HCT116 (cell line): ENCODE results near the gene ANKRD24. TPM values are rescaled to one million over a fixed set of nuclear protein-coding genes. Genes with fewer than 3 reads are reported as not detected.
A peak's percentile ranks its signal among the peaks of the same experiment; 100 is the strongest.

Experiments used
- ATAC-seq: fragments of 200-7000 bp; cut with Tn5 transposase; 2 replicates; pipeline ENCODE4 v1.9.1; 2020; ENCODE audit warnings: mild to moderate bottlenecking, moderate library complexity
- BruUV-seq: library from RNA; stranded (reverse); fragments of 400-500 nt; replicated peaks from 2 replicates; lab custom pipeline; 2021; lab: Mats Ljungman, UMichigan
- CTCF ChIA-PET: fragments of 300-600 bp; sonication (Branson Sonifier 250); formaldehyde crosslinking; loops from one replicate; lab custom pipeline; 2021; ENCODE audit warnings: antibody characterized with exemption; lab: Charles Lee
- POLR2A ChIA-PET: fragments of 300-600, 350-600 bp; sonication (Branson Sonifier 250); formaldehyde crosslinking; loops from one replicate; lab custom pipeline; 2021; ENCODE audit warnings: antibody characterized with exemption; lab: Charles Lee
- RAD21 ChIA-PET, 2 experiments: fragments of 300-600 bp; sonication (Branson Sonifier 250); formaldehyde crosslinking; loops; one replicate each; lab custom pipeline; 2023; ENCODE audit warnings: low total read pairs in 2 of 2; ENCODE audit not compliant: uncharacterized antibody in 2 of 2, unreplicated experiment in 2 of 2, low non-redundant PET in 1 of 2; lab: Charles Lee
- DNase-seq: peaks from one replicate; pipeline ENCODE4 v3.0.0-alpha.2; 2010; ENCODE audit warnings: low read depth, low spot score
- H2AFZ ChIP-seq: fragments of 200-600 bp; shearing (Covaris generic), sonication (generic); 2 replicates; pipeline ENCODE4 v1.6.1; 2017; ENCODE audit warnings: low read depth, mixed run types, mixed read lengths, antibody characterized with exemption, low read length; ENCODE audit not compliant: poor library complexity, severe bottlenecking
- H3K27ac ChIP-seq: 2 replicates; pipeline ENCODE4 v1.5.1; 2012; ENCODE audit warnings: low read depth, low read length
- H3K27me3 ChIP-seq: fragments of 200-600 bp; sonication (generic); 2 replicates; pipeline ENCODE4 v1.6.1; 2016; ENCODE audit warnings: mixed run types, low read length, mixed read lengths; ENCODE audit not compliant: insufficient read depth
- H3K36me3 ChIP-seq, 2 experiments: fragments of 200-500 bp in 1 of 2; fragments of 200-600 bp in 1 of 2; sonication (Bioruptor generic) in 1 of 2; sonication (generic) in 1 of 2; 2 replicates each; pipeline versions ENCODE4 v1.5.1 to v1.6.1; 2014 to 2016; ENCODE audit warnings: low read length in 2 of 2, inconsistent platforms in 1 of 2, mixed read lengths in 1 of 2, mixed run types in 1 of 2; ENCODE audit not compliant: insufficient read depth in 2 of 2, control insufficient read depth in 1 of 2
- H3K4me1 ChIP-seq, 2 experiments: fragments of 200-600 bp in 1 of 2; sonication (generic) in 1 of 2; 2 replicates each; pipeline versions ENCODE4 v1.5.1 to v1.6.1; 2012 to 2017; ENCODE audit warnings: low read length in 2 of 2, inconsistent platforms in 1 of 2, mild to moderate bottlenecking in 1 of 2, mixed read lengths in 1 of 2, mixed run types in 1 of 2, moderate library complexity in 1 of 2; ENCODE audit not compliant: insufficient read depth in 2 of 2, control insufficient read depth in 1 of 2
- H3K4me2 ChIP-seq: fragments of 200-600 bp; sonication (generic); 2 replicates; pipeline ENCODE4 v1.6.1; 2017; ENCODE audit warnings: mixed run types, low read length, mixed read lengths
- H3K4me3 ChIP-seq, 2 experiments: fragments of 200-600 bp in 1 of 2; sonication (generic) in 1 of 2; replicated peaks in 1 of 2; 2 replicates each; pipeline ENCODE4 v1.5.1; 2011 to 2016; ENCODE audit warnings: low read length in 2 of 2, control low read depth in 1 of 2, low read depth in 1 of 2, mild to moderate bottlenecking in 1 of 2, mixed read lengths in 1 of 2, mixed run types in 1 of 2
- H3K79me2 ChIP-seq: fragments of 200-600 bp; sonication (generic); 2 replicates; pipeline ENCODE4 v1.6.1; 2017; ENCODE audit warnings: mild to moderate bottlenecking, mixed run types, low read length, moderate library complexity, mixed read lengths; ENCODE audit not compliant: insufficient read depth
- H3K9ac ChIP-seq: fragments of 200-600 bp; sonication (generic); 2 replicates; pipeline ENCODE4 v1.6.1; 2016; ENCODE audit warnings: low read length, mixed read lengths
- H3K9me2 ChIP-seq: fragments of 200-600 bp; sonication (generic), shearing (Covaris generic); 2 replicates; pipeline ENCODE4 v1.6.1; 2017; ENCODE audit warnings: mixed run types, mild to moderate bottlenecking, moderate library complexity; ENCODE audit not compliant: insufficient read depth
- H3K9me3 ChIP-seq, 2 experiments: fragments of 200-500 bp in 1 of 2; fragments of 200-600 bp in 1 of 2; sonication (Bioruptor generic) in 1 of 2; sonication (generic) in 1 of 2; 2 replicates each; pipeline ENCODE4 v1.6.1; 2014 to 2017; ENCODE audit warnings: low read length in 2 of 2, mixed read lengths in 2 of 2, inconsistent platforms in 1 of 2, low read depth in 1 of 2, mild to moderate bottlenecking in 1 of 2, mixed run types in 1 of 2, moderate library complexity in 1 of 2; ENCODE audit not compliant: control insufficient read depth in 1 of 2, insufficient read depth in 1 of 2
- H4K20me1 ChIP-seq: fragments of 200-600 bp; sonication (generic), shearing (Covaris generic); 2 replicates; pipeline ENCODE4 v1.6.1; 2017; ENCODE audit warnings: mixed run types, mild to moderate bottlenecking, moderate library complexity; ENCODE audit not compliant: insufficient read depth
- ATF3 ChIP-seq: IDR thresholded peaks from 2 replicates; pipeline ENCODE4 v1.6.1; 2012
- CTCF ChIP-seq, 3 experiments: fragments of 200-600 bp in 1 of 3; sonication (generic) in 1 of 3; IDR thresholded peaks in 2 of 3; conservative IDR thresholded peaks in 1 of 3; 2 replicates each; pipeline ENCODE4 v1.5.1; 2012 to 2017; ENCODE audit warnings: low read depth in 2 of 3, low read length in 2 of 3, antibody characterized with exemption in 1 of 3, borderline replicate concordance in 1 of 3, control low read depth in 1 of 3, mild to moderate bottlenecking in 1 of 3, mixed read lengths in 1 of 3, mixed run types in 1 of 3, moderate library complexity in 1 of 3; ENCODE audit not compliant: insufficient read depth in 1 of 3
- EGR1 ChIP-seq: IDR thresholded peaks from 2 replicates; pipeline ENCODE4 v1.6.1; 2012; ENCODE audit warnings: low read depth
- ELF1 ChIP-seq: IDR thresholded peaks from 2 replicates; pipeline ENCODE4 v1.6.1; 2012; ENCODE audit warnings: low read depth, borderline replicate concordance
- EZH2phosphoT487 ChIP-seq: fragments of 200-600 bp; IDR thresholded peaks from 2 replicates; pipeline ENCODE4 v1.6.1; 2018; ENCODE audit warnings: antibody characterized with exemption, borderline replicate concordance
- JUND ChIP-seq: IDR thresholded peaks from 2 replicates; pipeline ENCODE4 v1.6.1; 2012
- MAX ChIP-seq: IDR thresholded peaks from 2 replicates; pipeline ENCODE4 v1.6.1; 2012
- POLR2A ChIP-seq: IDR thresholded peaks from 2 replicates; pipeline ENCODE4 v1.7.0; 2011; ENCODE audit warnings: borderline replicate concordance; ENCODE audit not compliant: insufficient read depth, insufficient read length; ENCODE audit errors: extremely low read depth
- POLR2AphosphoS5 ChIP-seq: IDR thresholded peaks from 2 replicates; pipeline ENCODE4 v1.6.1; 2011; ENCODE audit warnings: mild to moderate bottlenecking, low read depth, low read length, moderate library complexity
- RAD21 ChIP-seq: IDR thresholded peaks from 2 replicates; pipeline ENCODE4 v1.6.1; 2012; ENCODE audit warnings: low read depth, mild to moderate bottlenecking
- SIN3A ChIP-seq: IDR thresholded peaks from 2 replicates; pipeline ENCODE4 v1.6.1; 2012; ENCODE audit warnings: low read depth
- SP1 ChIP-seq: IDR thresholded peaks from 2 replicates; pipeline ENCODE4 v1.6.1; 2012; ENCODE audit warnings: low read depth
- SRF ChIP-seq: IDR thresholded peaks from 2 replicates; pipeline ENCODE4 v1.6.1; 2012; ENCODE audit warnings: low read depth
- TCF7L2 ChIP-seq: IDR thresholded peaks from 2 replicates; pipeline ENCODE4 v1.7.0; 2011; ENCODE audit warnings: borderline replicate concordance, inconsistent platforms; ENCODE audit not compliant: insufficient read depth, insufficient read length; ENCODE audit errors: extremely low read depth
- YY1 ChIP-seq: IDR thresholded peaks from 2 replicates; pipeline ENCODE4 v1.6.1; 2011; ENCODE audit warnings: low read length, low read depth, moderate library complexity, mild to moderate bottlenecking; ENCODE audit not compliant: insufficient replicate concordance; ENCODE audit errors: extremely low read depth
- ZFX ChIP-seq: fragments of 450-650 bp; IDR thresholded peaks from 2 replicates; pipeline ENCODE4 v1.6.1; 2017
- intact Hi-C: fragments of 100-400 bp; cut with micrococcal nuclease; formaldehyde crosslinking; loops from 2 replicates; pipeline ENCODE4 v1.10.0; 2022
- total RNA-seq: library from RNA; stranded (reverse); gene quantifications from one replicate; pipeline ENCODE4 v1.2.1, GENCODE V29; 2021; ENCODE audit not compliant: unreplicated experiment

The ANKRD24 gene
- total RNA-seq, 1 experiment from 2014 or later = 1.7 TPM

GRCh38 chr19:4220188-4220587, 37.7 kb downstream of the ANKRD24 start:
- Histone ChIP-seq H3K4me1 (peaks cover 11 to 23% of the 10 kb centered on the region in 2 experiments), H3K27me3 (no peaks in the 10 kb centered on the region), H4K20me1 (no peaks in the 10 kb centered on the region), H3K4me2 (peak overlapping the region; percentile 53), H3K4me3 (no peak overlapping the region), H3K9ac (no peak overlapping the region), H3K27ac (no peak overlapping the region), H2AFZ (no peak overlapping the region), H3K9me3 (no peaks in the 10 kb centered on the region; a peak in 1 of 4 replicates), H3K9me2 (no peaks in the 10 kb centered on the region), H3K79me2 (no peaks in the 10 kb centered on the region), H3K36me3 (no peaks in the 10 kb centered on the region)
- ChIA-PET RAD21 (no interaction called here), CTCF (interaction anchor here (0.6 kb wide), 1 partner anchor 11 kb away, joined by 4 read pairs; no protein-coding TSS in a partner anchor), POLR2A (no interaction called here)
- no TSS peak for BruUV-seq
- no peak for ATAC-seq
- intact Hi-C loops = no loop called here
- no peak for DNase-seq
- TF ChIP-seq ATF3 = no peak
- no peak for TF ChIP-seq POLR2A
- no peak for TF ChIP-seq TCF7L2
- TF ChIP-seq YY1 = no peak
- no peak for TF ChIP-seq SIN3A
- no peak for TF ChIP-seq ZFX
- no peak for TF ChIP-seq ELF1
- TF ChIP-seq SP1 = no peak
- no peak for TF ChIP-seq EZH2phosphoT487
- TF ChIP-seq JUND = no peak
- TF ChIP-seq RAD21 = no peak
- no peak for TF ChIP-seq POLR2AphosphoS5
- TF ChIP-seq MAX = no peak
- TF ChIP-seq EGR1 = no peak
- no peak for TF ChIP-seq SRF
- no peak for TF ChIP-seq CTCF (IDR thresholded peaks at IDR 0.05 in 2 of 3, conservative IDR thresholded peaks at IDR 0.05 in 1 of 3; ENCODE audit: borderline replicate concordance in 1 of 3, insufficient read depth in 1 of 3, low read depth in 2 of 3, low read length in 2 of 3)
